ENCODE results near the gene CKAP4.

CKAP4 gene

DNA sequence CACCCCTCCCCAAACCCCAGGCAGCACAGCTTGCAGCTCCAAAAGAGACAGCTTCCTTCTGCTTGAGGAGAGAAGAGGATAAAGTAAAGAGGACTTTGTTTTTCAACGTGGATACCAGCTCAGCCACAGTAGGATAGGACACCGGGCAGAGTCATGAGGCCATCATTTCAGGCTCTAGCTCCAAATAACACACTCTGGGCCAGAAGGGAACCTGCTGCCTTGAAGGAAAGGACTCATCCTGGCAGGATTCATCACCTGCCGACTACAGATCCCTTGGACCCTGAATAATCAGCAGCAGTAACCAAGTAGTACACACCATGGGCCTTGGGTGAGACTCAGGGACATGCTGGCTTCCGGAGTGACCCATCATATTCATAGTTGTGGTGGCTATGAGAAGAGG, 10.4 kb upstream of the CKAP4 start:
- Histone ChIP-seq H4K20me1 (ENCODE audit: insufficient read depth, low read length) (no peaks in the 10 kb centered on the region), H3K36me3 (ENCODE audit: insufficient read depth, low read length) (no peaks in the 10 kb centered on the region), H3K9me2 (ENCODE audit: low read depth, low read length) (no peaks in the 10 kb centered on the region), H3K4me1 (ENCODE audit: insufficient read depth, low read length, severe bottlenecking) (no peaks in the 10 kb centered on the region), H3K4me2 (ENCODE audit: low read length) (no peak overlapping the region), H3K27ac (ENCODE audit: low read depth, low read length, poor library complexity, severe bottlenecking) (no peak overlapping the region), H3K9ac (ENCODE audit: low read length) (no peak overlapping the region), H3K4me3 (ENCODE audit: low read depth, low read length, poor library complexity, severe bottlenecking) (no peak overlapping the region), H3K79me2 (ENCODE audit: insufficient read depth, low read length) (no peaks in the 10 kb centered on the region), H3K27me3 (ENCODE audit: insufficient read depth, low read length) (no peaks in the 10 kb centered on the region), H3F3A (ENCODE audit: insufficient read depth, low read length) (no peaks in the 10 kb centered on the region), H2AFZ (ENCODE audit: low read length) (no peak overlapping the region), H3K9me3 (ENCODE audit: low read length) (no peaks in the 10 kb centered on the region)
- TF ChIP-seq, protein P1, sequence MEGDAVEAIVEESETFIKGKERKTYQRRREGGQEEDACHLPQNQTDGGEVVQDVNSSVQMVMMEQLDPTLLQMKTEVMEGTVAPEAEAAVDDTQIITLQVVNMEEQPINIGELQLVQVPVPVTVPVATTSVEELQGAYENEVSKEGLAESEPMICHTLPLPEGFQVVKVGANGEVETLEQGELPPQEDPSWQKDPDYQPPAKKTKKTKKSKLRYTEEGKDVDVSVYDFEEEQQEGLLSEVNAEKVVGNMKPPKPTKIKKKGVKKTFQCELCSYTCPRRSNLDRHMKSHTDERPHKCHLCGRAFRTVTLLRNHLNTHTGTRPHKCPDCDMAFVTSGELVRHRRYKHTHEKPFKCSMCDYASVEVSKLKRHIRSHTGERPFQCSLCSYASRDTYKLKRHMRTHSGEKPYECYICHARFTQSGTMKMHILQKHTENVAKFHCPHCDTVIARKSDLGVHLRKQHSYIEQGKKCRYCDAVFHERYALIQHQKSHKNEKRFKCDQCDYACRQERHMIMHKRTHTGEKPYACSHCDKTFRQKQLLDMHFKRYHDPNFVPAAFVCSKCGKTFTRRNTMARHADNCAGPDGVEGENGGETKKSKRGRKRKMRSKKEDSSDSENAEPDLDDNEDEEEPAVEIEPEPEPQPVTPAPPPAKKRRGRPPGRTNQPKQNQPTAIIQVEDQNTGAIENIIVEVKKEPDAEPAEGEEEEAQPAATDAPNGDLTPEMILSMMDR (IDR thresholded peaks at IDR 0.05; ENCODE audit: low read length) = no peak
- TF ChIP-seq EZH2 (IDR thresholded peaks at IDR 0.05; ENCODE audit: borderline replicate concordance, low read length) = no peak

DNA sequence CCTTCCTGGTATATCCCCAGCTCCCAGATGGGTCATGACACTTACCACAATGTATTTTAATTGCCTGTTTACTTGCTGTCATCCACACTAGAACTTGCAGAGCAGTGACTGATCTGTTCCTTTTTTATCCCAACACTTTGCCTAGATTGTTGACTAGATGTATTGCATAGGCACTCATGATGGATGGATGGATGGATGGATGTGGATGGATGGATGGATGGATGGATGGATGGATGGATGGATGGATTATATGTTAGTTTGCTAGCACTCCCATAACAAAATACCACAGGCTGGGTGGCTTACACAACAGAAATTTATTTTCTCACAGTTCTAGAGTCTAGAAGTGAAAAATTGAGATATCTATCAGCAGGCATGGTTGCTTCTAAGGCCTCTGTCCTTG, 8.7 kb upstream of the CKAP4 start:
- TF ChIP-seq EZH2 (IDR thresholded peaks at IDR 0.05; ENCODE audit: borderline replicate concordance, low read length) = no peak
- TF ChIP-seq, protein P1 (IDR thresholded peaks at IDR 0.05; ENCODE audit: low read length) = no peak
- Histone ChIP-seq H3K4me1 (ENCODE audit: insufficient read depth, low read length, severe bottlenecking) (no peaks in the 10 kb centered on the region), H2AFZ (ENCODE audit: low read length) (no peak overlapping the region), H3K9me2 (ENCODE audit: low read depth, low read length) (no peaks in the 10 kb centered on the region), H3K36me3 (ENCODE audit: insufficient read depth, low read length) (no peaks in the 10 kb centered on the region), H3K9me3 (ENCODE audit: low read length) (no peaks in the 10 kb centered on the region), H3K27ac (ENCODE audit: low read depth, low read length, poor library complexity, severe bottlenecking) (no peak overlapping the region), H3K79me2 (ENCODE audit: insufficient read depth, low read length) (no peaks in the 10 kb centered on the region), H3K9ac (ENCODE audit: low read length) (no peak overlapping the region), H3K4me3 (ENCODE audit: low read depth, low read length, poor library complexity, severe bottlenecking) (no peak overlapping the region), H3K4me2 (ENCODE audit: low read length) (no peak overlapping the region), H3F3A (ENCODE audit: insufficient read depth, low read length) (no peaks in the 10 kb centered on the region), H4K20me1 (ENCODE audit: insufficient read depth, low read length) (no peaks in the 10 kb centered on the region), H3K27me3 (ENCODE audit: insufficient read depth, low read length) (no peaks in the 10 kb centered on the region)

- H3F3A ChIP-seq (ENCODE audit: insufficient read depth, low read length) = no peaks in the 10 kb centered on the region
- H3K9me3 ChIP-seq (ENCODE audit: low read length) = no peaks in the 10 kb centered on the region
- no peak overlapping the region for H3K27ac ChIP-seq (ENCODE audit: low read depth, low read length, poor library complexity, severe bottlenecking)
- no peaks in the 10 kb centered on the region for H3K36me3 ChIP-seq (ENCODE audit: insufficient read depth, low read length)
- TF ChIP-seq EZH2 (IDR thresholded peaks at IDR 0.05; ENCODE audit: borderline replicate concordance, low read length) = no peak
- TF ChIP-seq, protein P1 (IDR thresholded peaks at IDR 0.05; ENCODE audit: low read length) = no peak
- no peaks in the 10 kb centered on the region for H4K20me1 ChIP-seq (ENCODE audit: insufficient read depth, low read length)
- no peaks in the 10 kb centered on the region for H3K9me2 ChIP-seq (ENCODE audit: low read depth, low read length)
- no peak overlapping the region for H3K4me2 ChIP-seq (ENCODE audit: low read length)
- no peaks in the 10 kb centered on the region for H3K27me3 ChIP-seq (ENCODE audit: insufficient read depth, low read length)
- H3K79me2 ChIP-seq (ENCODE audit: insufficient read depth, low read length) = no peaks in the 10 kb centered on the region
- H2AFZ ChIP-seq (ENCODE audit: low read length) = no peak overlapping the region
- no peak overlapping the region for H3K9ac ChIP-seq (ENCODE audit: low read length)
- H3K4me3 ChIP-seq (ENCODE audit: low read depth, low read length, poor library complexity, severe bottlenecking) = no peak overlapping the region
- peaks cover under 1% of the 10 kb centered on the region for H3K4me1 ChIP-seq (ENCODE audit: insufficient read depth, low read length, severe bottlenecking)
These were observed 8.1 kb upstream of the CKAP4 start for GRCh38 chr12:106255952-106256351.

All from OCI-LY1 (cell line).